Colonic mucosa (tissue), 4 donors: ENCODE results near the gene SERPINA12. TPM values are rescaled to one million over a fixed set of nuclear protein-coding genes. Genes with fewer than 3 reads are reported as not detected.

ENCODE experiments used
- DNase-seq: peaks from one replicate; pipeline ENCODE4 v3.0.0-alpha.2; 2020
- H3K27ac ChIP-seq: fragments of 200-600 bp; one replicate; pipeline ENCODE4 v1.8.0; 2021
- H3K27me3 ChIP-seq: fragments of 200-600 bp; one replicate; pipeline ENCODE4 v1.8.0; 2021
- H3K36me3 ChIP-seq: fragments of 200-600 bp; one replicate; pipeline ENCODE4 v1.8.0; 2021
- H3K4me1 ChIP-seq: fragments of 200-600 bp; one replicate; pipeline ENCODE4 v1.8.0; 2021; ENCODE audit warnings: mild to moderate bottlenecking
- H3K4me3 ChIP-seq: fragments of 200-600 bp; one replicate; pipeline ENCODE4 v1.8.0; 2021
- H3K9ac ChIP-seq, 2 donors: one replicate each; pipeline ENCODE4 v1.7.0; 2013; ENCODE audit warnings: control low read depth in 2 of 2, low read depth in 2 of 2, low read length in 2 of 2
- H3K9me3 ChIP-seq: fragments of 200-600 bp; one replicate; pipeline ENCODE4 v1.8.0; 2021
- CTCF ChIP-seq: fragments of 200-600 bp; IDR thresholded peaks from one replicate; pipeline ENCODE4 v1.8.0; 2022; ENCODE audit warnings: antibody characterized with exemption, mild to moderate bottlenecking
- intact Hi-C: fragments of 100-400 bp; cut with DNase I; formaldehyde crosslinking; loops from one replicate; pipeline ENCODE4 v1.14.1; 2022
- total RNA-seq, 2 donors: library from RNA; stranded (reverse); fragmentation: NEBNext Ultra II Directional in 1 of 2; extraction: Animal tissue kit (Norgen Biotek cat#: 25700) in 1 of 2; gene quantifications; one replicate each; pipeline ENCODE4 v1.2.1, GENCODE V29; 2021
- donor health status: healthy.
- donor health status: DM: no; HTN: no; CAD: no.
- donor health status: DM: no; HTN: no; CAD: no.

Gene SERPINA12
- total RNA-seq, 2 donors from 2014 or later = not detected

- no peaks in the 10 kb centered on the region for H3K36me3 ChIP-seq
- H3K9me3 ChIP-seq = no peaks in the 10 kb centered on the region
- DNase-seq = no peak
- intact Hi-C loops = no loop called here
- TF ChIP-seq CTCF = no peak
- no peaks in the 10 kb centered on the region for H3K27me3 ChIP-seq
- no peak overlapping the region for H3K9ac ChIP-seq
- H3K4me1 ChIP-seq = no peaks in the 10 kb centered on the region
- H3K27ac ChIP-seq = no peak overlapping the region
- no peak overlapping the region for H3K4me3 ChIP-seq
Observed at GRCh38 chr14:94467728-94468520, 41.3 kb downstream of the SERPINA12 start.

GRCh38 chr14:94466706-94467370 is 42.4 kb downstream of the SERPINA12 start:
- Histone ChIP-seq H3K4me3 (no peak overlapping the region), H3K9me3 (no peaks in the 10 kb centered on the region), H3K36me3 (no peaks in the 10 kb centered on the region), H3K9ac (no peak overlapping the region), H3K4me1 (no peaks in the 10 kb centered on the region), H3K27ac (no peak overlapping the region), H3K27me3 (no peaks in the 10 kb centered on the region)
- no peak for TF ChIP-seq CTCF
- DNase-seq = no peak
- intact Hi-C loops = no loop called here

GRCh38 chr14:94465042-94465441 is 44.2 kb downstream of the SERPINA12 start:
- H3K36me3 ChIP-seq = no peaks in the 10 kb centered on the region
- H3K27ac ChIP-seq = no peak overlapping the region
- intact Hi-C loops = no loop called here
- no peaks in the 10 kb centered on the region for H3K27me3 ChIP-seq
- no peaks in the 10 kb centered on the region for H3K4me1 ChIP-seq
- DNase-seq = no peak
- no peak for TF ChIP-seq CTCF
- H3K4me3 ChIP-seq = no peak overlapping the region
- H3K9ac ChIP-seq = no peak overlapping the region
- no peaks in the 10 kb centered on the region for H3K9me3 ChIP-seq

- Histone ChIP-seq H3K9ac (no peak overlapping the region), H3K27me3 (no peaks in the 10 kb centered on the region), H3K36me3 (no peaks in the 10 kb centered on the region), H3K4me1 (no peaks in the 10 kb centered on the region), H3K4me3 (no peak overlapping the region), H3K27ac (no peak overlapping the region), H3K9me3 (no peaks in the 10 kb centered on the region)
- no peak for TF ChIP-seq CTCF
- no peak for DNase-seq
- intact Hi-C loops = no loop called here
Observed at GRCh38 chr14:94464290-94464689, 45.0 kb downstream of the SERPINA12 start.

- no peak overlapping the region for H3K9ac ChIP-seq
Observed at GRCh38 chr14:94462763-94463572, 46.3 kb downstream of the SERPINA12 start.

More at GRCh38 chr14:94462763-94463572, 46.3 kb downstream of the SERPINA12 start:
- no peak for TF ChIP-seq CTCF
- no peaks in the 10 kb centered on the region for H3K4me1 ChIP-seq
- H3K36me3 ChIP-seq = no peaks in the 10 kb centered on the region
- no peak for DNase-seq
- intact Hi-C loops = no loop called here
- no peak overlapping the region for H3K27ac ChIP-seq
- H3K27me3 ChIP-seq = no peaks in the 10 kb centered on the region
- no peaks in the 10 kb centered on the region for H3K9me3 ChIP-seq
- no peak overlapping the region for H3K4me3 ChIP-seq
